CD14-positive monocyte (primary cell): ENCODE results near the gene EVA1B. TPM values are rescaled to one million over a fixed set of nuclear protein-coding genes. Genes with fewer than 3 reads are reported as not detected.

ENCODE experiments used
- DNase-seq, 3 donors: peaks; one replicate each; pipeline ENCODE4 v3.0.0-alpha.2; 2011 to 2022
- H2AFZ ChIP-seq: 2 replicates; pipeline ENCODE4 v1.6.0; 2012; ENCODE audit warnings: mild to moderate bottlenecking, low read depth, low read length, inconsistent platforms; ENCODE audit not compliant: insufficient read depth, poor library complexity, severe bottlenecking
- H3K27ac ChIP-seq, 2 donors: 1 replicate in 1 of 2; 2 replicates in 1 of 2; pipeline ENCODE4 v1.5.1; 2012 to 2013; ENCODE audit warnings: low read length in 2 of 2, control low read depth in 1 of 2, inconsistent platforms in 1 of 2, low read depth in 1 of 2, mild to moderate bottlenecking in 1 of 2
- H3K27me3 ChIP-seq, 2 donors: one replicate each; pipeline versions ENCODE4 v1.6.0 to v1.6.1; 2011 to 2013; ENCODE audit warnings: low read length in 2 of 2; ENCODE audit not compliant: control insufficient read depth in 2 of 2, insufficient read depth in 2 of 2
- H3K36me3 ChIP-seq, 2 donors: replicated peaks in 1 of 2; 1 replicate in 1 of 2; 2 replicates in 1 of 2; pipeline versions ENCODE4 v1.5.1 to v1.6.1; 2012 to 2013; ENCODE audit warnings: low read length in 2 of 2, control low read depth in 1 of 2, inconsistent platforms in 1 of 2, mild to moderate bottlenecking in 1 of 2; ENCODE audit not compliant: insufficient read depth in 2 of 2, control insufficient read depth in 1 of 2
- H3K4me1 ChIP-seq, 2 donors: 1 replicate in 1 of 2; 2 replicates in 1 of 2; pipeline versions ENCODE4 v1.5.1 to v1.6.1; 2012 to 2013; ENCODE audit warnings: low read length in 2 of 2, control low read depth in 1 of 2, inconsistent platforms in 1 of 2, mild to moderate bottlenecking in 1 of 2, moderate library complexity in 1 of 2; ENCODE audit not compliant: insufficient read depth in 2 of 2, control insufficient read depth in 1 of 2
- H3K4me2 ChIP-seq: replicated peaks from 2 replicates; pipeline ENCODE3; 2012; ENCODE audit warnings: low read length, moderate library complexity, mild to moderate bottlenecking; ENCODE audit not compliant: poor library complexity, severe bottlenecking; ENCODE audit errors: extremely low read depth
- H3K4me3 ChIP-seq, 3 experiments: fragments of 200-600 bp in 1 of 3; sonication (generic) in 1 of 3; replicated peaks in 1 of 3; 1 replicate in 2 of 3; 2 replicates in 1 of 3; pipeline ENCODE4 v1.5.1; 2011 to 2013; ENCODE audit warnings: low read length in 3 of 3, mild to moderate bottlenecking in 3 of 3, control low read depth in 2 of 3, low read depth in 2 of 3, inconsistent platforms in 1 of 3, moderate library complexity in 1 of 3
- H3K79me2 ChIP-seq: 2 replicates; pipeline ENCODE4 v1.6.0; 2012; ENCODE audit warnings: mild to moderate bottlenecking, control low read depth, inconsistent platforms, low read length, moderate library complexity; ENCODE audit not compliant: insufficient read depth
- H3K9ac ChIP-seq: 2 replicates; pipeline ENCODE4 v1.6.0; 2017; ENCODE audit warnings: low read length, mild to moderate bottlenecking; ENCODE audit not compliant: insufficient read depth, poor library complexity, severe bottlenecking
- H3K9me3 ChIP-seq, 2 donors: replicated peaks in 1 of 2; 1 replicate in 1 of 2; 2 replicates in 1 of 2; pipeline versions ENCODE4 v1.5.1 to v1.6.1; 2012 to 2013; ENCODE audit warnings: low read length in 2 of 2, control low read depth in 1 of 2; ENCODE audit not compliant: control insufficient read depth in 1 of 2, insufficient read depth in 1 of 2
- H4K20me1 ChIP-seq: 2 replicates; pipeline ENCODE4 v1.6.0; 2012; ENCODE audit warnings: mild to moderate bottlenecking, low read length, control low read depth, moderate library complexity; ENCODE audit not compliant: insufficient read depth
- H3K27ac Mint-ChIP-seq, 7 donors: one replicate each; pipeline ENCODE4 v1.8.0; 2020; ENCODE audit warnings: mild to moderate bottlenecking in 7 of 7, mixed read lengths in 7 of 7, moderate library complexity in 6 of 7, inconsistent platforms in 2 of 7
- H3K27me3 Mint-ChIP-seq, 3 donors: one replicate each; pipeline ENCODE4 v1.8.0; 2021 to 2022; ENCODE audit warnings: low read depth in 3 of 3, mild to moderate bottlenecking in 3 of 3, mixed read lengths in 3 of 3, moderate library complexity in 3 of 3, inconsistent platforms in 1 of 3
- H3K36me3 Mint-ChIP-seq, 2 donors: one replicate each; pipeline ENCODE4 v1.8.0; 2020; ENCODE audit warnings: mixed read lengths in 2 of 2, inconsistent platforms in 1 of 2, mild to moderate bottlenecking in 1 of 2
- H3K4me1 Mint-ChIP-seq: one replicate; pipeline ENCODE4 v1.8.0; 2020; ENCODE audit warnings: mild to moderate bottlenecking, mixed read lengths
- H3K4me3 Mint-ChIP-seq, 2 donors: one replicate each; pipeline ENCODE4 v1.8.0; 2020; ENCODE audit warnings: mild to moderate bottlenecking in 2 of 2, mixed read lengths in 2 of 2, moderate library complexity in 1 of 2
- H3K9me3 Mint-ChIP-seq, 7 donors: one replicate each; pipeline ENCODE4 v1.8.0; 2020 to 2022; ENCODE audit warnings: mixed read lengths in 7 of 7, mild to moderate bottlenecking in 6 of 7, moderate library complexity in 6 of 7, inconsistent platforms in 2 of 7
- WGBS: methylation state at CpG from one replicate; pipeline ENCODE4 v1.1.5; 2013; ENCODE audit warnings: missing lambda C conversion rate; ENCODE audit not compliant: insufficient coverage; 5-methylcytosine and 5-hydroxymethylcytosine counted together
- intact Hi-C, 2 donors: fragments of 100-400 bp; cut with micrococcal nuclease; formaldehyde crosslinking; loops; one replicate each; pipeline versions ENCODE4 v1.15.0 to v1.15.1; 2023
- polyA plus RNA-seq, 3 donors: library from polyadenylated mRNA; depleted of rRNA in 1 of 3; unstranded in 2 of 3; stranded (reverse) in 1 of 3; fragments of 300-500 nt in 2 of 3; fragments of >200 nt in 1 of 3; fragmentation: Illumina TruSeq in 2 of 3; gene quantifications; 1 replicate in 2 of 3; 2 replicates in 1 of 3; pipeline ENCODE4 v1.2.3, GENCODE V29; 2012 to 2021
- TF ChIP-seq, protein P1 (sequence below): fragments of 200-600 bp; IDR thresholded peaks from one replicate; pipeline ENCODE4 v1.8.0; 2022; ENCODE audit warnings: antibody characterized with exemption, mild to moderate bottlenecking

The EVA1B gene
- polyA plus RNA-seq, 3 donors, result 13.7 to 19.1 (median 16.6) TPM

DNA sequence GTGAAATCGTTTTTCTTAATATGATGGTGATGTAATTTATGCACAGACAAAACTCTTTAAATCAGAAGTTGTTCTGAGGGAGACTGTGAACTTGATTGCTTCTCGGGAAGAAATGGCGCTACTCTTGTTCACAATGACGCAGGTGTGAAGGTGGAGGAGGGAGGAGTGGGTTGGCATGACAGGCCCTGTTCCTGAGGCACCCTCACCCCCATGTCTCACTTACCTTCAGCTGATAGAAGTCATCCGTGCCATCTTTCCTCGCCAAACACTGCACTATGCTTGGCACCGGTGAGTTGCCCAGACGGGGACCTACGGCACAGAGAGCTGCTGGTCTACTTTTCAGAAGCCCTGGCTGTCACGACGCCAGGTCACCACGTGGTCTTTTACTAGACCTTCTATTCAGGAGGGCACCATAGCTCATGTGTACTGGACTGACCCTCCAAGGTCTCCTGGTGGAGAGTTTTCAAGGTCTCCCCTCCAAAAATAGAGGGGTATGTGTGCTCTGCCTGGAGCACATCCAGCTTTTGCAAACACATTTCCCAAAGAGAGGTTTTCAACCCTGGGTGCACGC lies 35.2 kb upstream of the EVA1B start:
- 97% methylated on average over 8 of the region's 13 CpGs for WGBS
- H3K4me3 Mint-ChIP-seq, result no peak overlapping the region
- H3K27ac Mint-ChIP-seq, result peak overlapping the region in 3 of 7 donors; percentile 25 to 78 (median 49)
- Histone ChIP-seq H2AFZ (no peak overlapping the region), H3K9ac (no peak overlapping the region), H3K27me3 (no peaks in the 10 kb centered on the region), H3K4me1 (no peaks in the 10 kb centered on the region), H3K27ac (no peak overlapping the region), H3K36me3 (peaks cover 74 to 97% of the 10 kb centered on the region in 2 donors), H3K4me2 (no peak overlapping the region), H3K9me3 (no peaks in the 10 kb centered on the region), H3K4me3 (no peak overlapping the region), H4K20me1 (peaks cover 86% of the 10 kb centered on the region), H3K79me2 (peaks cover 15% of the 10 kb centered on the region)
- intact Hi-C loops, result no loop called here
- H3K4me1 Mint-ChIP-seq, result peaks cover 5% of the 10 kb centered on the region
- peaks cover 0 to 2% (median 0%) of the 10 kb centered on the region in 7 donors for H3K9me3 Mint-ChIP-seq
- TF ChIP-seq, protein P1, sequence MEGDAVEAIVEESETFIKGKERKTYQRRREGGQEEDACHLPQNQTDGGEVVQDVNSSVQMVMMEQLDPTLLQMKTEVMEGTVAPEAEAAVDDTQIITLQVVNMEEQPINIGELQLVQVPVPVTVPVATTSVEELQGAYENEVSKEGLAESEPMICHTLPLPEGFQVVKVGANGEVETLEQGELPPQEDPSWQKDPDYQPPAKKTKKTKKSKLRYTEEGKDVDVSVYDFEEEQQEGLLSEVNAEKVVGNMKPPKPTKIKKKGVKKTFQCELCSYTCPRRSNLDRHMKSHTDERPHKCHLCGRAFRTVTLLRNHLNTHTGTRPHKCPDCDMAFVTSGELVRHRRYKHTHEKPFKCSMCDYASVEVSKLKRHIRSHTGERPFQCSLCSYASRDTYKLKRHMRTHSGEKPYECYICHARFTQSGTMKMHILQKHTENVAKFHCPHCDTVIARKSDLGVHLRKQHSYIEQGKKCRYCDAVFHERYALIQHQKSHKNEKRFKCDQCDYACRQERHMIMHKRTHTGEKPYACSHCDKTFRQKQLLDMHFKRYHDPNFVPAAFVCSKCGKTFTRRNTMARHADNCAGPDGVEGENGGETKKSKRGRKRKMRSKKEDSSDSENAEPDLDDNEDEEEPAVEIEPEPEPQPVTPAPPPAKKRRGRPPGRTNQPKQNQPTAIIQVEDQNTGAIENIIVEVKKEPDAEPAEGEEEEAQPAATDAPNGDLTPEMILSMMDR, result no peak
- H3K36me3 Mint-ChIP-seq, result peaks cover 88 to 97% of the 10 kb centered on the region in 2 donors
- H3K27me3 Mint-ChIP-seq, result no peaks in the 10 kb centered on the region
- DNase-seq, result no peak

DNA sequence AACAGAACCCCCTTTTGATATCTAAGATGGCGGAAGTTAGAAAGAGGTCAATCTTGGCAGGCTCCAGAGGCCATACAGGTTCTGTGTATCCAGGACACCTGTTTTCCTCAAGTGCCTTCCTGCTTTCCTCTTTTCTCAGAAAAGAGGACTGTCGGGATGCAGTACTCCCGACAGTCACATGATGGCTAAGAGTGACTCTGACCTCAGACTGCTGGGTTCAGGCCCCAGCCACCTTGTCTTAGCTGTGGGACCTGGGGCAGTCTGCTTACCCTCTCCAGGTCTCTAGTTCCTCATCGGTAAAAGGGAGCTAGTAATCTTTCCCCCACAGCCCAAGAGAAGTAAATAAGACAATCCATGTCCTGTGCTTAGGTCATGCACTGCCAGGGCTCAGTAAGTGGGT lies 32.4 kb upstream of the EVA1B start:
- H3K4me1 ChIP-seq, result peaks cover 13 to 19% of the 10 kb centered on the region in 2 donors
- H3K9ac ChIP-seq, result no peak overlapping the region
- H3K4me3 Mint-ChIP-seq, result no peak overlapping the region
- DNase-seq, result no peak
- peaks cover 2% of the 10 kb centered on the region for H3K79me2 ChIP-seq
- H3K27me3 ChIP-seq, result no peaks in the 10 kb centered on the region
- TF ChIP-seq, protein P1, result no peak
- intact Hi-C loops, result no loop called here
- peaks cover 68 to 91% of the 10 kb centered on the region in 2 donors for H3K36me3 ChIP-seq
- peak overlapping the region in 2 of 7 donors; percentile 32 to 36 for H3K27ac Mint-ChIP-seq
- 85% methylated on average over 3 of the region's 4 CpGs for WGBS
- H3K9me3 ChIP-seq, result no peaks in the 10 kb centered on the region
- H2AFZ ChIP-seq, result no peak overlapping the region
- peaks cover 82 to 90% of the 10 kb centered on the region in 2 donors for H3K36me3 Mint-ChIP-seq
- H3K4me3 ChIP-seq, result no peak overlapping the region
- H4K20me1 ChIP-seq, result peaks cover 88% of the 10 kb centered on the region
- H3K27me3 Mint-ChIP-seq, result no peaks in the 10 kb centered on the region
- peak overlapping the region in 1 of 2 donors; percentile 22 for H3K27ac ChIP-seq
- no peak overlapping the region for H3K4me2 ChIP-seq
- peaks cover 25% of the 10 kb centered on the region for H3K4me1 Mint-ChIP-seq
- peaks cover 0 to 2% (median 0%) of the 10 kb centered on the region in 7 donors for H3K9me3 Mint-ChIP-seq
